ENCODE data around the gene CHST14.
"Not testable (repeated sequence)": the region's sequence is repeated elsewhere in the genome, so short reads cannot be mapped to it uniquely, and the experiment has no call there.

Gene CHST14

DNA sequence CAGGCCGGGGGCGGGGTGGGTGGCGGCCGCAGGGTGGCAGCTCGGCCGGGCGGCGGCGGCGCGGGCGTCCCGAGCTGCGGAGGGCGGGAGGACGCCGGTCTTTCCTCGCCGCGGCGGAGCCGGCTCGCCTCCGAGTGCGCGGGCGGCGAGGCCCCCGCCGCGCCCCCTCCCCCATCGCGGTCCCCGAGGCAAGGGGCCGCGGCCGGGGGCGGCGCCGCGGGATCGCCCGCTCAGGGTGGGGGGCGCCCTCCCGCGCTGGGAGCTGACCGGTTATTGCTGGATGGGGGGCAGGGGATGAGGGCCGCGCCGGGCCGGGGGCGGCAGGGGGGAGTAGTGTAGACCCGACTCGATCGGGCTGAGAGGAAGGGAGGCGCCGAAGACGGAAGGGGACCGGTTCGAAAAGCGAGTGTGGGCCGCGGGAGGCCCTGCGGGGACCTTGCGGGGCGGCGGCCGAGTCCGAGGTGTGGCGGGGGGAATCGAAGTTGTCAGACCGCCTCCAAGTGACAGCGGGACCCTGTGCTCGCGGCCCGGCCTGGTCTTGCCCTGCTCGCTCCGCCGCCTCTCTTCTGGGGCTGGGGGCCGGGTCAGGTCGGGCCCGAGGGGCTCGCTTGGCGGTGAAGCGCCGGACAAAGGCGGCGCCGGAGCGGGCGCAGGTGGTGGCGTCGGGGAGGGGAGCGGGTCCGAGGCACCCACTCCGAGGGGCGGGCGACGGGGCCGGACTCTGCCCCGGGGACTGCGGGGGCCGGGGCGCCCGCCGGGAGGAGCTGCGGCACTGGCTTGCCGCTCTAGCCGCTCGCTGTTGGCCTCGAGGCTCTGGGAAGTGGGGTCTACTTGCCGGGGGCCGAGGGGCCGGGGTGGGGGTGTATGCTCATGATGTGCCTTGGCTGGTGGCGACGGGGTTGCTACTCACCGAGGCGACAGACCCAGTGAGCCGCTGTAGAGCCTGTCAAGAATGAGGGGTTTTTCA lies 28.9 kb upstream of the CHST14 start:
- no peak for DNase-seq

DNA sequence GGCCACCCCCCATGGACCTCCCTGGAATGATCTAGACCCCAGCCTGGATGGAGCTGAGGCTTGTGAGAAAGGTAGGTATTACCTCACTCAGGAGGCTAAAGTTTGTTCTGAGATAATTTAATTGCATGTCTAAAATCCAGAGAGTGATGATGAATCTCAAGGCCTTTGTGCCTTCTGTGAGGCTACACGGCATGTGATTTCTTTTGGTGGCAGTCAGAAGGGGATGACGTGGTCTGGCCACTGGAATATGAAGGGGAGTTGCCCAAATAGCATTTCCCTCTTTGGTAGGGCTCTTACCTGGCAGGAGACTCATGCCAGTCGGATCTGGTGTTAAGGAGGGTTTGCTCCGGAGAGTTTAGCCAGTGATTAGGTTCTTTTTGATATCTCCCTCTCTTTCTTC lies 27.5 kb upstream of the CHST14 start:
- DNase-seq, result no peak

- no peak for DNase-seq
These were observed 26.9 kb upstream of the CHST14 start for GRCh38 chr15:40443846-40444245.

- no peak for DNase-seq
These were observed 26.0 kb upstream of the CHST14 start for GRCh38 chr15:40444736-40445135.

GRCh38 chr15:40445421-40445922 lies 25.3 kb upstream of the CHST14 start:
- no peak for DNase-seq

DNA sequence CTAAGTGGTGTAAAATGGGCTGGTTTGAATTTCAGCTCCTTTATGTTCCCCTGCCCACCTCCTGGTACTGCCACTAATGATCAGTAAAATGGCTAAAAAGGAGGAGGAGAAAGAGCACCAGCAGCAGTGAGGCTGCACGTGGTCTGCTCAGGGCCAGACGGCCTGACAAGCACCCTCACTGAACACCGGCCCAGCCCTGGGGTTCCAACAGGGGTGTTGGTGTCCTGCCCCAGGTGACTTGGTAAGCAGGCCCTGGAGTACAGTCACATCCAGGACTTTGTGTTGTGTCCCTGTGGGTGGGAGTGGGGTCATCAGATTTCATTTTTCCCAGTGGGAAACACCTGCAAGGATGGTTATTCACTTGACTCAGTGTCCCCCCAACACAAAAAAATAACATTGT lies 24.6 kb upstream of the CHST14 start:
- no peak for DNase-seq

GRCh38 chr15:40448354-40448753 lies 22.4 kb upstream of the CHST14 start:
- no peak for DNase-seq

GRCh38 chr15:40449275-40449674 lies 21.5 kb upstream of the CHST14 start:
- no peak for DNase-seq

- no peak for DNase-seq
These were observed 20.7 kb upstream of the CHST14 start for GRCh38 chr15:40450047-40450446.

DNA sequence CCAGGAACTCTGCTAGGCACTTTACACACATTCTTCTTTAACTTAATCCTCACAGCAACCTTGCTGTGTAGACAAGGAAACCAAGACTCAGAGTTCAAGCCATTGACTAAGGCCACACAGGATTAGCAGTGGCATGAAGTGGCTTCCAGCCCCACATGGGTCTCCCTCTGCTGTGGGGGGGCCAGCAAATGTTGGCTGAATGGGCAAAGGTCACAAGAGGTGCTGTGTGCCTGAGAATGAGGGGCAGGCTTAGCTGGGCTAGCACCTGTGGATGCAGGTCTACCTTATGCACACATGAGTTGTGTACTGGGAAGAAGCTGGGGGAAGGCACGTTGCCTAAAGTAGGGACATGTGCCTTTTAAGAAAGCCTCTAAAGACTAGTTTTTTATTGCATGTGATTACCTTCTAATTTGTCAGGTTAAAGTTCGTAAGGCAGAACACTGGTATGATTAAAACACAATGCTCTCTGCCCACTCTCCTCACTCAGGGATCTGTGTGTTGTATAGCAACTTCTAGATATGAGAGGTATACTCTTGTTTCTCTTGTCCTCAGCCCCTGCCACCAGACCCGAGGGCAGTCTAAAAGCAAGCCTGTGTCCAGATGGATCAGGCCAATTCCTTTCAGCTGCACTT lies 19.1 kb upstream of the CHST14 start:
- DNase-seq, result no peak

GRCh38 chr15:40452296-40453090 lies 18.3 kb upstream of the CHST14 start:
- DNase-seq, result no peak

DNA sequence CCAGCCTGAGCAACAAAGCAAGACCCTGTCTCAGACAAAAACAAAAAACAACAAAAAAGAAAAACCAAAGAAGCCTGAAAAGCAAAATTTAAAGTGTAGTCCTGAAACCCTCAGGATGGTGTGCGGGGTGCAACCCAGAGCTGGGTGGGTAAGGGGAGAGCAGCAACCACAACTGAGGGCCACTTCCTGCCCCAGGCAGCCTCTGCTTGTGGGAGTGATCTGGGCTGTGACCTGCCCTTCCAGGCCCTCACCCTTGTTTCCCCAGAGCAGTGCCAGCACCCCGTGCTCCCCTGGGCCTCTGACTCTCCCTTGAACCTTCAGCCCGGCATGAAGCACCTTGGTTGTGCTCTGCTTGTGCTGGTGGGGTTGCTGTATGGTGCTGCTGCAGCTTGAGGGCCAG lies 16.8 kb upstream of the CHST14 start:
- not testable (repeated sequence) for DNase-seq

DNA sequence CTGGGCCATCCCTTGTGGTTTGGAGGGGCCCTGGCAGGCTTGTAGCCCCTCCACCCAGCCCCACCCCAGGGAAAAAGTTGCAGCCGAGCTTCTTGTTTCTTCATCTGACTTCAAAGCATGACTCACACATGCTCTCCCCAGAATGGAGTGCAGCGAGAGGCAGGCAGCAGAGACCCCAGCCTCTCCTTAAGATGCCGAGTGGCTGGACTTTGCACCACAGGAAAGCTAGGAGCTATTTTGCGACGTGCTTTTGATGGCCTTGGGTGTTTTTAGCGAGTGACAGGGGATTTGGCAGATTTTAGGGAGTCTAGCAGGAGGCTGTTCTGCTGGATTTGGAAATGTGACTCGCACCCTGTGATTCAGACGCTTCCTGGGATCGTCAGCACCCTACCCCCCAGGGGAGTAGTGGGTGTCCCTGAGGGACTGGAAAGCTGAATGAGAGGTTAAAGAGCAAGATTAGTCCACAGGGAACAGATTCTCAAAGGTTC lies 15.8 kb upstream of the CHST14 start:
- no peak for DNase-seq

- DNase-seq, result no peak
These were observed 14.5 kb upstream of the CHST14 start for GRCh38 chr15:40456299-40456712.

DNA sequence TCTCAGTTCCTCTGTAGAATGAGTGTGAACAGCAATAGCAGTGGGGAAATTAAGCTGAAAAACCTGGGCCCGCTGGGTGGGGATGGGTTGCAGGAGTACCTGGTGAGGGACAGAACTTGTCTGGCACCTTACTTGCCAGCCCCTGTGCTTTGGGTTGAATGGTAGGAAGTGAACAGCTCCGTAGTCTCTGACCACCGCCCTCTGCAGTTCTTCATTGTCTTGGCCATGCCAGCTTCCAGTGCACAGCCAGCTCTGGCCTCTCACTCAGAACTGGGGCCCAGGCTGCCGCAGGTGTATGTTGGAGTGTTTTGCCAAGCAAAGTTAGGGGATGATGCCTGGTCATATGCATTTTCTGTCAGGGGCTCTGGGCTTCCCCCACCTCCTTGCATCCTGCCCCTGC lies 14.0 kb upstream of the CHST14 start:
- DNase-seq, result no peak

DNA sequence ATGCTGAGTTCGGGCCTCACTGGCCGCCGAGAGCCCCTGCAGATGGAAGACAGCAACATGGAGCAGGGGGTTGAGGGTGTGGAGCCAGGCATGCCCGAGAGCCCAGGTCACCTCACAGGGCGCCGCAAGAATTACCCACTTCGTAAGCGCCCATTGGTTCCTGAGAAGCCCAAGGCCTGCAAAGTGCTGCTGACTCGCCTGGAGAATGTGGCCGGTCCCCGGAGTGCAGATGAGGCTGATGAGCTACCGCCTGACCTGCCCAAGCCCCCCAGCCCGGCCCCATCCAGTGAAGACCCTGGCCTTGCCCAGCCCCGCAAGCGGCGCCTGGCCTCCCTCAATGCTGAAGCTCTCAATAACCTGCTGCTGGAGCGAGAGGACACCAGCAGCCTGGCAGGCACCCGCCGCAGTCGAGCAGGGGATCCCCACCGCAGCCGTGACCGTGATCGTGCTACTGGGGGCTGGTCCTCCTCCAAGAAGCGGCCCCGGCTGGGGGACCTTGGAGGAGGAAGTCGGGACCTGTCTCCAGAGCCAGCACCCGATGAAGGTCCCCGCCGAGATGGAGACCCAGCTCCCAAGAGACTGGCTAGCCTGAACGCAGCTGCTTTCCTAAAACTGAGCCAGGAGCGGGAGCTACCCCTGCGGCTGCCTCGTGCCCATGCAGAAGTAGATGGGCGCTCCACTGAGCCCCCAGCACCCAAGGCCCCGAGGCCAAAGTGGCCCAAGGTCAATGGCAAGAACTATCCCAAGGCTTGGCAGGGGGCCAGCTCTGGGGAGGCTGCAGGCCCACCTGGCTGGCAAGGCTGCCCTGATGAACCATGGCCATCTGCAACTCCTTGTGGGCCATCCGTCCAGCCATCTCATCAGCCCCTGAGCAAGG lies 12.1 kb upstream of the CHST14 start:
- DNase-seq, result no peak

- no peak for DNase-seq
These were observed 11.3 kb upstream of the CHST14 start for GRCh38 chr15:40459391-40460015.

- no peak for DNase-seq
These were observed 10.4 kb upstream of the CHST14 start for GRCh38 chr15:40460404-40460803.

GRCh38 chr15:40461958-40462357 lies 8.8 kb upstream of the CHST14 start:
- DNase-seq, result no peak

- no peak for DNase-seq
These were observed 7.5 kb upstream of the CHST14 start for GRCh38 chr15:40463279-40463678.

DNA sequence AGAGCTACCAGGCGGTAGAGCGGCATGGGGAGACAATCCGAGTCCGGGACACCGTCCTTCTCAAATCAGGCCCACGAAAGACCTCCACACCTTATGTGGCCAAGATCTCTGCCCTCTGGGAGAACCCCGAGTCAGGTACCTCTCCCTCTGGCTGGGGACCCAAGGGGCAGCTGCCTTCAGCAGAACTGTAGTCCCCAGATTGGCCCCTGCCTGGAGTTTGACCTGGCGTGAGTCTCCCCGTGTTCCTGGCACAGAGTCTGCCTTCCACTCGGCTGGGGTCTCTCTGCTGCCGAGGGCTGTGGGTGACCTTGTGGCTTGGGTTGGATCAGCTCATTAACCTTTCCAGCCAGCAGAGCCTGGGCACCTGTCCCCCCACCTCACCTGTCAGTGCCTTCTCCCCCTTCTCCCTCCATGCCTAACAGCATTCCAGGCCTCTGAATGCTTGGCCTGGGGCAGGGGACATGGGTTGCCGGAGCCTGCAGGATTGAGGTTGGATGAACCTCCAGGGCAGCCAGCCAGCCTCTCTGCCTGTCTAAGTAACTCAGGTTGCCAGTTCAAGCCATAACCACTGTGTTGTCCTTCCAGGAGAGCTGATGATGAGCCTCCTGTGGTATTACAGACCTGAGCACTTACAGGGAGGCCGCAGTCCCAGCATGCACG lies 6.8 kb upstream of the CHST14 start:
- DNase-seq, result no peak
